ENCODE measurements around the gene HAL.
A peak's percentile ranks its signal among the peaks of the same experiment; 100 is the strongest.

The HAL gene

GRCh38 chr12:95996034-95996658, at the start of gene HAL:
Gene HAL, minus strand, starts transcription at chr12:95996344. Its CDS starts 434 bp downstream, at chr12:95995910.
- DNase-seq, result peak; percentile 86

- DNase-seq, result no peak
Measured at GRCh38 chr12:96045566-96045965, 49.4 kb upstream of the HAL start.

GRCh38 chr12:96044943-96045290, 48.8 kb upstream of the HAL start:
- no peak for DNase-seq

- DNase-seq, result no peak
Measured at GRCh38 chr12:96044017-96044942, 48.1 kb upstream of the HAL start.

GRCh38 chr12:96041181-96041580, 45.0 kb upstream of the HAL start:
- DNase-seq, result no peak

GRCh38 chr12:96040305-96041133, 44.4 kb upstream of the HAL start:
- DNase-seq, result no peak

GRCh38 chr12:96039516-96039915, 43.4 kb upstream of the HAL start:
- no peak for DNase-seq

GRCh38 chr12:96036765-96037455, 40.8 kb upstream of the HAL start:
- no peak for DNase-seq

- peak; percentile 95 for DNase-seq
Measured at GRCh38 chr12:96035283-96036236, 39.4 kb upstream of the HAL start, which contains the start of gene LTA4H. Gene LTA4H, minus strand, starts transcription at chr12:96035587. Its CDS starts 68 bp downstream, at chr12:96035519.

GRCh38 chr12:96034621-96035282, 38.6 kb upstream of the HAL start:
- no peak for DNase-seq

GRCh38 chr12:96033549-96034389, 37.6 kb upstream of the HAL start:
- DNase-seq, result no peak

- DNase-seq, result no peak
Measured at GRCh38 chr12:96029826-96030225, 33.7 kb upstream of the HAL start.

- DNase-seq, result no peak
Measured at GRCh38 chr12:96028538-96028937, 32.4 kb upstream of the HAL start.

GRCh38 chr12:96026331-96026730, 30.2 kb upstream of the HAL start:
- no peak for DNase-seq

- DNase-seq, result no peak
Measured at GRCh38 chr12:96025518-96025917, 29.4 kb upstream of the HAL start.

- DNase-seq, result peak; percentile 67
Measured at GRCh38 chr12:96020314-96021003, 24.3 kb upstream of the HAL start.

GRCh38 chr12:96015672-96016071, 19.5 kb upstream of the HAL start:
- DNase-seq, result no peak

- DNase-seq, result no peak
Measured at GRCh38 chr12:96014943-96015599, 18.9 kb upstream of the HAL start.

- no peak for DNase-seq
Measured at GRCh38 chr12:96007729-96008128, 11.6 kb upstream of the HAL start.
